Right atrium auricular region (tissue), 2 donors: ENCODE measurements around the gene MCU. TPM values are rescaled to one million over a fixed set of nuclear protein-coding genes. Genes with fewer than 3 reads are reported as not detected.

Source experiments
- DNase-seq: peaks from one replicate; pipeline ENCODE4 v3.0.0-alpha.2; 2019; ENCODE audit warnings: low spot score
- H3K27ac ChIP-seq, 2 donors: fragments of 200-600 bp; sonication (generic); 1 replicate in 1 of 2; 2 replicates in 1 of 2; pipeline ENCODE4 v1.5.1; 2016 to 2019
- H3K27me3 ChIP-seq, 2 donors: fragments of 200-600 bp; sonication (generic); one replicate each; pipeline versions ENCODE4 v1.5.1 to v1.6.0; 2017 to 2019
- H3K36me3 ChIP-seq: fragments of 200-600 bp; sonication (generic); one replicate; pipeline ENCODE4 v1.5.1; 2016
- H3K4me1 ChIP-seq, 2 donors: fragments of 200-600 bp; sonication (generic); one replicate each; pipeline versions ENCODE4 v1.5.1 to v1.6.0; 2017 to 2019
- H3K4me3 ChIP-seq, 2 donors: fragments of 200-600 bp; sonication (generic); 1 replicate in 1 of 2; 2 replicates in 1 of 2; pipeline ENCODE4 v1.5.1; 2017 to 2019; ENCODE audit warnings: mild to moderate bottlenecking in 1 of 2, moderate library complexity in 1 of 2
- H3K9me3 ChIP-seq, 2 donors: fragments of 200-600 bp; sonication (generic); one replicate each; pipeline ENCODE4 v1.5.1; 2019
- total RNA-seq, 2 donors: library from RNA; depleted of rRNA; stranded (reverse); fragments of >200 nt; gene quantifications; one replicate each; pipeline ENCODE4 v1.1.0, GENCODE V29; 2016
- TF ChIP-seq, protein P1 (sequence below), 2 donors: fragments of 200-600 bp; sonication (generic); IDR thresholded peaks; one replicate each; pipeline ENCODE4 v1.5.1; 2019; ENCODE audit warnings: antibody characterized with exemption in 2 of 2

The MCU gene
- total RNA-seq, 2 donors from 2014 or later: 12.4 to 14.2 TPM

DNA sequence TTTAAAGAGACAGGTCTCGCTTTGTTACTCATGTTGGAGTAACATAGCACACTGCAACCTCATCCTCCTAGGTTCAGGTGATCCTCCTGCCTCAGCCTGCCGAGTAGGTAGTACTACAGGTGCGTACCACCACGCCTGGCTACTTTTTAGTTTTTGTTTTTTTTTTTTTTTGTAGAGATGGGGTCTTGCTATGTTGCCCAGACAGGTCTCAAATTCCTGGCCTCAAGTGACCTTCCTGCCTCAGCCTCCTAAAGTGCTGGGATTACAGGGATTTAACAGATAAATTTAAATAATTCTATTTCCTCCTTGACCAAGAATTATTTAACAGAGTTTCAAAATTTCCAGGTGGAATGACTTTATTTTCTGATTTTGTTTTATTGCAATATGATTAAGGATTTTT, 104.6 kb downstream of the MCU start:
- Histone ChIP-seq H3K4me3 (no peak overlapping the region), H3K4me1 (peaks cover 0 to 25% of the 10 kb centered on the region in 2 donors), H3K27ac (no peak overlapping the region), H3K9me3 (no peaks in the 10 kb centered on the region), H3K27me3 (no peaks in the 10 kb centered on the region), H3K36me3 (no peaks in the 10 kb centered on the region)
- TF ChIP-seq, protein P1, sequence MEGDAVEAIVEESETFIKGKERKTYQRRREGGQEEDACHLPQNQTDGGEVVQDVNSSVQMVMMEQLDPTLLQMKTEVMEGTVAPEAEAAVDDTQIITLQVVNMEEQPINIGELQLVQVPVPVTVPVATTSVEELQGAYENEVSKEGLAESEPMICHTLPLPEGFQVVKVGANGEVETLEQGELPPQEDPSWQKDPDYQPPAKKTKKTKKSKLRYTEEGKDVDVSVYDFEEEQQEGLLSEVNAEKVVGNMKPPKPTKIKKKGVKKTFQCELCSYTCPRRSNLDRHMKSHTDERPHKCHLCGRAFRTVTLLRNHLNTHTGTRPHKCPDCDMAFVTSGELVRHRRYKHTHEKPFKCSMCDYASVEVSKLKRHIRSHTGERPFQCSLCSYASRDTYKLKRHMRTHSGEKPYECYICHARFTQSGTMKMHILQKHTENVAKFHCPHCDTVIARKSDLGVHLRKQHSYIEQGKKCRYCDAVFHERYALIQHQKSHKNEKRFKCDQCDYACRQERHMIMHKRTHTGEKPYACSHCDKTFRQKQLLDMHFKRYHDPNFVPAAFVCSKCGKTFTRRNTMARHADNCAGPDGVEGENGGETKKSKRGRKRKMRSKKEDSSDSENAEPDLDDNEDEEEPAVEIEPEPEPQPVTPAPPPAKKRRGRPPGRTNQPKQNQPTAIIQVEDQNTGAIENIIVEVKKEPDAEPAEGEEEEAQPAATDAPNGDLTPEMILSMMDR (IDR thresholded peaks at IDR 0.05): no peak
- DNase-seq: no peak

DNA sequence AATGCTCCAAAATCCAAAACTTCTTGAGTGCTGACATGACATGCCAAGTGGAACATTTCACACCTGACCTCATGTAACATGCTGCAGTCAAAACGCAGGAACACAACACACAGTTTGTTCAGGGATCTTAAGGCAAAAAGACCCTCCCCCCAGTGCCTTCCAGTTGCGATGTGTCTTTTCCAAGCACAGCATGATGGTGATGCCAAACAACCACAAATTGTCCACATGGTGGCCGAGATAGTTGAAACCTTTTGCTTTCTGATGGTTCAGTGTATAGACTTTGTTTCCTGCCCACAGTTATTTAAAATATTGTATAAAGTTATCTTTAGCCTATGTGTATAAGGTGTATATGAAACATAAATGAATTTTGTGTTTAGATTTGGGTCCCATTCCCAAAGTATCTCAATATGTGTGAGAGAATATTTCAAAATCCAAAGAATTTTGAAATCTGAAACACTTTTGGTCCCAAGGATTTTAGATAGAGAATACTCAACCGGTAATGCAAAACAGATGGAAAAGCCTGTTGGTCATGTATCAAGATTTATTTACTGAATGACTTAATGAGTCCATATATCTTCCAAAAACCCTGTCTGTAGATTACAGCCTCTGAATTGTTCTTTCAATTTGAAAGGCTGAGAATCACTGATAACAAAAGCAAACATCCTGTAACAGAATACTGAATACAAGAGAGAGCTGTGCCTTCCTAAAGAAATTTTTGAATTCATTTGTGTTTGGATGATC, 108.2 kb downstream of the MCU start:
- TF ChIP-seq, protein P1 (IDR thresholded peaks at IDR 0.05): no peak
- H3K9me3 ChIP-seq: no peaks in the 10 kb centered on the region
- no peaks in the 10 kb centered on the region for H3K27me3 ChIP-seq
- peaks cover 0 to 26% of the 10 kb centered on the region in 2 donors for H3K4me1 ChIP-seq
- no peaks in the 10 kb centered on the region for H3K36me3 ChIP-seq
- DNase-seq: no peak
- no peak overlapping the region for H3K4me3 ChIP-seq
- no peak overlapping the region for H3K27ac ChIP-seq

DNA sequence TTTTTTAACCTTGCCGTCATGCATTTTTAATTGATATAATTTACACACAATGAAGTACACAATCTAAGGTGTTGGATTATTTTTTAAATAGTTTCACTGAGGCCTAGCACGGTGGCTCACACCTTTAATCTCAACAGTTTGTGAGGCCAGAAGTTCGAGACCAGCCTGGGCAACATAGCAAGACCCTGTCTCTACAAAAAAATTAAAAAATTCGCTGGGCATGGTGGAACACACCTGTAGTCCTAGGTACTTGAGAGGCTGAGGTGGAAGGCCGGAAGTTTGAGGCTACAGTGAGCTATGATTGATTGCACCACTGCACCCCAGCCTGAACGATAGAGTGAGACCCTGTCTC, 108.8 kb downstream of the MCU start:
- Histone ChIP-seq H3K27ac (no peak overlapping the region), H3K27me3 (no peaks in the 10 kb centered on the region), H3K9me3 (no peaks in the 10 kb centered on the region), H3K4me3 (no peak overlapping the region), H3K4me1 (peaks cover 0 to 26% of the 10 kb centered on the region in 2 donors), H3K36me3 (no peaks in the 10 kb centered on the region)
- TF ChIP-seq, protein P1 (IDR thresholded peaks at IDR 0.05): no peak
- no peak for DNase-seq

DNA sequence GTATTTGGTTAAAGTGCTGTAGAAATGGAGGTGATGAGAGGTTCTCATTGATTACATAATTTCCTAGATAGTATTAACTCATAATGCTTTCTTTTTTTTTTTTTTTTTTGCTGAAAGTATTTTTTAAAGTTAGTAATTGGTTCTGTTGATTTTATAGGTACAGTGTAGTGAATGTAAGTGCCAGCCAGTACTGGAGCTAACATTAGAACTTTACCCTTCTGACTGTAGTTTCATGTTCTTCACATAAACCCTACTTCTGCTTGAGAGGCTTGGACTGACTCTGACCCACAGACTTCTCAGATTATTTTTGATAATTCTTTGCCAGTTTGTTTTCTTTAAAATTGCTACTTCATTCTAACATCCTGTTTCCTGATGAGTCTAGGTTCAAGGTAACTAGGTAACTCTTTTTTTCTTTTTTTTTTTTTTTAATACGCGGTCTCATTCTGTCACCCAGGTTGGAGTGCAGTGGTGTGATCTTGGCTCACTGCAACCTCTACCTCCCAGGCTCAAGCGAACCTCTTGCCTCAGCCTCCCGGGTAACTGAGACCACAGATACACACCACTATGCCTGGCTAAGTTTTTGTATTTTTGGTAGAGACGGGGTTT, 109.4 kb downstream of the MCU start:
- DNase-seq: no peak
- Histone ChIP-seq H3K27ac (no peak overlapping the region), H3K36me3 (no peaks in the 10 kb centered on the region), H3K27me3 (no peaks in the 10 kb centered on the region), H3K9me3 (no peaks in the 10 kb centered on the region), H3K4me3 (no peak overlapping the region), H3K4me1 (peaks cover 0 to 26% of the 10 kb centered on the region in 2 donors)
- TF ChIP-seq, protein P1 (IDR thresholded peaks at IDR 0.05): no peak

DNA sequence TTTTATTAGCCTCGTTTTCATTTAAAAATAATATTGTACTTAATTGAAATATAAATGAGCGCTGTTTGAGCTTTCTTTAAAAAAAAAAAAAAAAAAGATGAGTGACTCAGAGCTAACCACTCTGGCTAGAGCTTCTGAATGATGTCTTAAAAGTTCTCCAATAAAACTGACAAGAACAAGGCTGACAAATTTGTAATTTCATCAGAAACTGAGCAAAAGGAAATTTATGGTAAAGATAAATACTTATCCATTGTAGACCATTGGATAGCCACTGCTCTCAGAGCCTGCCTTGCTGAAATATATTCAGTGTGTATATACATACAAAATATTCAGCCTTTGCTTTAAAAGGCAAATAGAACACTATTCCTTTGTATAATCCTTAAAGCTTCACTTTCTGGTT, 110.4 kb downstream of the MCU start:
- Histone ChIP-seq H3K4me1 (peaks cover 0 to 26% of the 10 kb centered on the region in 2 donors), H3K27ac (peak overlapping the region; percentile 19 to 31), H3K9me3 (no peaks in the 10 kb centered on the region), H3K27me3 (no peaks in the 10 kb centered on the region), H3K36me3 (no peaks in the 10 kb centered on the region), H3K4me3 (peak overlapping the region in 1 of 2 donors; percentile 5)
- no peak for DNase-seq
- TF ChIP-seq, protein P1 (IDR thresholded peaks at IDR 0.05): no peak
